BJ (cell line): ENCODE measurements around the gene PPP1R3A. TPM values are rescaled to one million over a fixed set of nuclear protein-coding genes. Genes with fewer than 3 reads are reported as not detected.
"Not testable (repeated sequence)": the region's sequence is repeated elsewhere in the genome, so short reads cannot be mapped to it uniquely, and the experiment has no call there.

ENCODE experiments used
- CTCF ChIA-PET: fragments of 350-600 bp; formaldehyde crosslinking; extraction: SDS; loops from one replicate; lab custom pipeline; 2021; ENCODE audit warnings: antibody characterized with exemption, inconsistent platforms; lab: Yijun Ruan, JAX
- POLR2A ChIA-PET: fragments of 300-600 bp; sonication (Branson Sonifier 250); formaldehyde crosslinking; extraction: SDS; loops from one replicate; lab custom pipeline; 2021; ENCODE audit warnings: antibody characterized with exemption; lab: Charles Lee
- DNase-seq: peaks from one replicate; pipeline ENCODE4 v3.0.0-alpha.2; 2011; ENCODE audit warnings: low read depth
- H3K27me3 ChIP-seq: 2 replicates; pipeline ENCODE4 v1.6.0; 2011; ENCODE audit warnings: low read length; ENCODE audit not compliant: control insufficient read depth, insufficient read depth
- H3K36me3 ChIP-seq: 2 replicates; pipeline ENCODE4 v1.5.1; 2011; ENCODE audit warnings: low read length; ENCODE audit not compliant: control insufficient read depth, insufficient read depth
- H3K4me3 ChIP-seq: 2 replicates; pipeline ENCODE4 v1.5.1; 2011; ENCODE audit warnings: low read depth, mild to moderate bottlenecking, control low read depth, low read length
- polyA plus RNA-seq: library from polyadenylated mRNA; depleted of rRNA; stranded (reverse); fragments of >200 nt; gene quantifications from 2 replicates; pipeline ENCODE4 v1.2.3, GENCODE V29; 2011
- TF ChIP-seq, protein P1 (sequence below): IDR thresholded peaks from 2 replicates; pipeline ENCODE4 v1.5.1; 2011; ENCODE audit warnings: low read depth, mild to moderate bottlenecking, control low read depth, inconsistent platforms, low read length, moderate library complexity; ENCODE audit not compliant: insufficient read depth

The PPP1R3A gene
- polyA plus RNA-seq, 1 experiment, result not detected

- TF ChIP-seq, protein P1, sequence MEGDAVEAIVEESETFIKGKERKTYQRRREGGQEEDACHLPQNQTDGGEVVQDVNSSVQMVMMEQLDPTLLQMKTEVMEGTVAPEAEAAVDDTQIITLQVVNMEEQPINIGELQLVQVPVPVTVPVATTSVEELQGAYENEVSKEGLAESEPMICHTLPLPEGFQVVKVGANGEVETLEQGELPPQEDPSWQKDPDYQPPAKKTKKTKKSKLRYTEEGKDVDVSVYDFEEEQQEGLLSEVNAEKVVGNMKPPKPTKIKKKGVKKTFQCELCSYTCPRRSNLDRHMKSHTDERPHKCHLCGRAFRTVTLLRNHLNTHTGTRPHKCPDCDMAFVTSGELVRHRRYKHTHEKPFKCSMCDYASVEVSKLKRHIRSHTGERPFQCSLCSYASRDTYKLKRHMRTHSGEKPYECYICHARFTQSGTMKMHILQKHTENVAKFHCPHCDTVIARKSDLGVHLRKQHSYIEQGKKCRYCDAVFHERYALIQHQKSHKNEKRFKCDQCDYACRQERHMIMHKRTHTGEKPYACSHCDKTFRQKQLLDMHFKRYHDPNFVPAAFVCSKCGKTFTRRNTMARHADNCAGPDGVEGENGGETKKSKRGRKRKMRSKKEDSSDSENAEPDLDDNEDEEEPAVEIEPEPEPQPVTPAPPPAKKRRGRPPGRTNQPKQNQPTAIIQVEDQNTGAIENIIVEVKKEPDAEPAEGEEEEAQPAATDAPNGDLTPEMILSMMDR, result no peak
- CTCF ChIA-PET, result no interaction called here
- Histone ChIP-seq H3K27me3 (no peaks in the 10 kb centered on the region), H3K36me3 (no peaks in the 10 kb centered on the region), H3K4me3 (no peak overlapping the region)
- POLR2A ChIA-PET, result no interaction called here
- no peak for DNase-seq
These were observed 34.7 kb upstream of the PPP1R3A start for GRCh38 chr7:113953553-113953952.

DNA sequence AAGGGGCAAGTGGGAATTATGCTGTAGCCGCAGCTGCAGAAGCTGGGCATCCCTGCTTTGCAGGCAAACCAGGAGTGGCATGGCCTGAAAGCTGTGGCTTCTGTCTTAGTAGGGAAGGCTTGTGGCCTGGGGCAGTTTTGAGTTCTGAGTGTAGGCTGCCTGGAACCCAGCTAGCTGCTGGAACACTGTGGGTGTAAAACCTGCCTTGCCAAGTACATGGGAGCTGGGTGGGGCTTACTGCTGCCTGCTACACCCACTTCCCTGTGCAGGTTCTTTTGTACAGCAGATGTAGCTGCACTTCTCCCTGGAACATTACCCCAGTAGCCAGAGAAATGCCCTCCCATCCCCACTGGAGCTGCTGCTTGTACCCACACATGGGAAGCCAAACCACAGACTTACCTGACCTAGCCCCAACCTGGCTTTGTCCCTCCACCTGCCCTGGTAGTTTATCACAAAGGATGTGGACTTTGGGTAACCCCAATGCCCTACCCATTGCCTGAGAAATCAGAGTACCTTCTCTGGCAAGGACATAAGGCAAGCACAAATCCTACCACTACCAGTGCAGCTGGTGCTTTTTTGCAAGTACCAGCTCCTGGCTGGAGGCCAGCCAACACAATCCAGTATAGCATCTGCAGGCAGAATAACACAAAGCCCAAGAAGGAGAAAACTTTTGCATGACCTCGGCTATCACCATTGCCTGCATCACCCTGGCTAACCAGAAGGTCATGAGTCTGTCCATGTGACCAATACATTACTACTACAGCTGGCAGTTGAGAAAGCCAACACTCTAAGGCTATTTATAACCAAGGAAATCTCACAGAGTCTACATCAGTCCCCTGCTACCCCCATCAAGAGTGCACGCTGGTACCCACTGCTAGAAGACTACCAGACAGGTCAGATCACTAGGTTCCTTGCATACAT, 26.5 kb upstream of the PPP1R3A start:
- Histone ChIP-seq H3K27me3 (no peaks in the 10 kb centered on the region), H3K36me3 (no peaks in the 10 kb centered on the region), H3K4me3 (no peak overlapping the region)
- POLR2A ChIA-PET, result no interaction called here
- TF ChIP-seq, protein P1, result no peak
- DNase-seq, result no peak
- CTCF ChIA-PET, result interaction anchor here (0.8 to 0.9 kb wide), 2 partner anchors 11 to 76 kb away, joined by 3 read pairs; no protein-coding TSS in a partner anchor

DNA sequence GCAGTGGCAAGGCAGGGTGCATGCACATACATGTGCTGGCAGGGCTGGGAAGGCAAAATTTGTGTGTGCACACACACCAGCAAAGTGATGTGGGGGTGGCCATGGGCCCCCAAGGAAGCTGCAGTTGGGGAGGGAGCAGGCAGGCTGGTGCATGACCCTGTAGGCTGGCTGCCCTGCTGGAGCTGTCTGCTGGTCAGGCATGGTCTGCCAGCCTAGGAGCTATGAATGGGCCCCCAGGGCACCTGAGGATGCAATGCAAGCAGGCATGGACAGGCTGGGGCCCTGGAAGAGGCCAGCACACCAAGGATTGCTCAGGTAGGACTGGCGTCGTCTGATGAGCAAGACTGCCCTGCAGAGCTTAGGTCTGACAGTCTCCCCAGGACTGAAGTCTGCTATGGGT, 18.2 kb upstream of the PPP1R3A start:
- no peaks in the 10 kb centered on the region for H3K36me3 ChIP-seq
- DNase-seq, result no peak
- TF ChIP-seq, protein P1, result no peak
- CTCF ChIA-PET, result no interaction called here
- no peaks in the 10 kb centered on the region for H3K27me3 ChIP-seq
- POLR2A ChIA-PET, result no interaction called here
- no peak overlapping the region for H3K4me3 ChIP-seq

DNA sequence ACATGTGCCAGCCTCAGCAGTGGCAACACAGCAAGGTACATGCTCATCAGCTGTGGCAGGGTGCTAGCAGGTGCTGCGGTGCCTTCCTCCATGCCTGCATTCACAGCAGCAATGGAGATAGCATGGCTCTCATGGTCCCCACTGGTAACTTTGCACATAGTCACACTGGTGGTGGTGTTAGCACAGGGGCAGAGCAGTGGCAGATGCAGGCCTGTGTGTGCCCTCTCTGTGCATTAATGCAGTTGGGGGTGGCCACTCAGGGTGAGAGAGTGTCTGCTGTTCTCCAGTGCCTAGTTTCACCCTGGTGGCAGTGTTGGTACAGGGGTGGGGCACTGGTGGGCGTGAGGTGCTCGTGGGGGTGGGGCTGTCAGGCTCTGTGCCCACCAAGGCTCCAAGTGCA, 17.7 kb upstream of the PPP1R3A start:
- ChIA-PET CTCF (no interaction called here), POLR2A (no interaction called here)
- TF ChIP-seq, protein P1, result no peak
- no peak overlapping the region for H3K4me3 ChIP-seq
- no peak for DNase-seq
- H3K27me3 ChIP-seq, result no peaks in the 10 kb centered on the region
- no peaks in the 10 kb centered on the region for H3K36me3 ChIP-seq

- CTCF ChIA-PET, H3K4me3 ChIP-seq, H3K36me3 ChIP-seq, DNase-seq, POLR2A ChIA-PET, H3K27me3 ChIP-seq: not testable (repeated sequence)
These were observed 10.6 kb upstream of the PPP1R3A start for GRCh38 chr7:113929389-113929788.
